BLaER1 treated with 17β-estradiol and CSF1 and Interleukin-3, amounts not matched to agents 10 nM and 100 nM (cell line): ENCODE results near the gene F2RL2.
A peak's percentile ranks its signal among the peaks of the same experiment; 100 is the strongest.

Experiments
- H3K27ac ChIP-seq, 11 experiments: shearing (Covaris generic); formaldehyde crosslinking; 2 replicates each; pipeline ENCODE4 v1.8.1; 2022
- H3K27me3 ChIP-seq, 11 experiments: shearing (Covaris generic); formaldehyde crosslinking; 2 replicates each; pipeline ENCODE4 v1.8.1; 2022
- H3K36me3 ChIP-seq, 11 experiments: shearing (Covaris generic); formaldehyde crosslinking; 2 replicates each; pipeline ENCODE4 v1.8.1; 2022
- H3K4me1 ChIP-seq, 10 experiments: shearing (Covaris generic); formaldehyde crosslinking; 2 replicates each; pipeline ENCODE4 v1.8.1; 2022
- H3K4me2 ChIP-seq, 11 experiments: shearing (Covaris generic); formaldehyde crosslinking; 2 replicates each; pipeline ENCODE4 v1.8.1; 2022
- H3K4me3 ChIP-seq, 10 experiments: shearing (Covaris generic); formaldehyde crosslinking; 2 replicates each; pipeline ENCODE4 v1.8.1; 2022
- H3K9ac ChIP-seq, 11 experiments: shearing (Covaris generic); formaldehyde crosslinking; 2 replicates each; pipeline ENCODE4 v1.8.1; 2022
- H3K9me3 ChIP-seq, 11 experiments: shearing (Covaris generic); formaldehyde crosslinking; replicated peaks in 1 of 11; 2 replicates each; pipeline ENCODE4 v1.8.1; 2022
- H4K20me1 ChIP-seq, 11 experiments: shearing (Covaris generic); formaldehyde crosslinking; 2 replicates each; pipeline ENCODE4 v1.8.1; 2022
- Cebpa-rat ChIP-seq, 11 experiments: shearing (Covaris generic); IDR thresholded peaks; 2 replicates each; pipeline ENCODE4 v1.8.1; 2022

Gene F2RL2

GRCh38 chr5:76657683-76658311 lies 34.6 kb upstream of the F2RL2 start:
- H3K27me3 ChIP-seq = no peaks in the 10 kb centered on the region
- no peak overlapping the region for H3K9ac ChIP-seq
- H3K4me2 ChIP-seq = peak overlapping the region in 2 of 11 experiments; percentile 20 to 33; a peak in 2 of 22 replicates
- H3K36me3 ChIP-seq = peaks cover 78 to 100% (median 94%) of the 10 kb centered on the region in 11 experiments
- H3K4me3 ChIP-seq = no peak overlapping the region
- TF ChIP-seq Cebpa-rat (IDR thresholded peaks at IDR 0.05) = no peak
- peaks cover 0 to 18% (median 10%) of the 10 kb centered on the region in 10 experiments; a peak in 9 of 20 replicates for H3K4me1 ChIP-seq
- H4K20me1 ChIP-seq = peaks cover 0 to 42% (median 0%) of the 10 kb centered on the region in 11 experiments; a peak in 2 of 22 replicates
- no peak overlapping the region for H3K27ac ChIP-seq
- no peaks in the 10 kb centered on the region for H3K9me3 ChIP-seq

- Histone ChIP-seq H3K27me3 (no peaks in the 10 kb centered on the region), H3K9me3 (peaks cover 0 to 4% (median 0%) of the 10 kb centered on the region in 11 experiments; a peak in 1 of 22 replicates), H3K4me3 (no peak overlapping the region), H3K4me2 (peak overlapping the region in 5 of 11 experiments; percentile 20 to 45 (median 33); a peak in 8 of 22 replicates), H3K4me1 (peaks cover 0 to 18% (median 10%) of the 10 kb centered on the region in 10 experiments; a peak in 9 of 20 replicates), H3K36me3 (peaks cover 81 to 100% (median 94%) of the 10 kb centered on the region in 11 experiments), H3K27ac (no peak overlapping the region), H3K9ac (no peak overlapping the region), H4K20me1 (peaks cover 0 to 42% (median 0%) of the 10 kb centered on the region in 11 experiments; a peak in 2 of 22 replicates)
- TF ChIP-seq Cebpa-rat (IDR thresholded peaks at IDR 0.05) = no peak
Observed at GRCh38 chr5:76657091-76657490, 33.9 kb upstream of the F2RL2 start.

GRCh38 chr5:76652809-76653414 lies 29.7 kb upstream of the F2RL2 start:
- no peak overlapping the region for H3K27ac ChIP-seq
- H3K36me3 ChIP-seq = peaks cover 82 to 100% (median 91%) of the 10 kb centered on the region in 11 experiments
- H3K9me3 ChIP-seq = peaks cover 20 to 27% (median 23%) of the 10 kb centered on the region in 11 experiments
- peaks cover 0 to 18% (median 10%) of the 10 kb centered on the region in 10 experiments; a peak in 9 of 20 replicates for H3K4me1 ChIP-seq
- no peak overlapping the region for H3K9ac ChIP-seq
- no peak overlapping the region for H3K4me2 ChIP-seq
- H4K20me1 ChIP-seq = peaks cover 0 to 38% (median 0%) of the 10 kb centered on the region in 11 experiments; a peak in 2 of 22 replicates
- no peak for TF ChIP-seq Cebpa-rat (IDR thresholded peaks at IDR 0.05)
- H3K27me3 ChIP-seq = no peaks in the 10 kb centered on the region
- no peak overlapping the region for H3K4me3 ChIP-seq

DNA sequence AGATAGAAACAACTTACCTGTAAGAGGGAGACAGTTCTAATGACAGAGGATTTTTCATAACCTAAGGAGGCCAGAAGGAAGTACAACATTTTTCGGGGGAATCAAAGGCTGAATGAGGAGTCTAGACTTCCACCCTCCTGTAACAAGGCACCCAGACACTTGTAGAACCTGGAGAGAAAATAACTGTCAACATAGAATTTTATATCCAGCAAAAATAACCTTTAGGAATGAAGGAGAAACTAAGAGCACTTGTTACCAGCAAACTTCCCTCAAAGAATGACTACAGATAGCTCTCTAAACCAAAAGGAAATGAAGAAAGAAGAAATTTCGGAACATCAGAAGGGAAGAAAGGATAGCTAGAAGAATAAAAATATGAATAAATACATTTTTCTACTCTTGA lies 25.9 kb upstream of the F2RL2 start:
- H3K36me3 ChIP-seq = peaks cover 85 to 96% (median 92%) of the 10 kb centered on the region in 11 experiments
- no peak overlapping the region for H3K9ac ChIP-seq
- 0 out of 20 replicates have a peak, but pooled peaks cover 0 to 1% (median 0%) of the 10 kb centered on the region in 10 experiments for H3K4me1 ChIP-seq
- H4K20me1 ChIP-seq = peaks cover 0 to 37% (median 0%) of the 10 kb centered on the region in 11 experiments; a peak in 2 of 22 replicates
- no peak overlapping the region for H3K27ac ChIP-seq
- no peak overlapping the region for H3K4me2 ChIP-seq
- H3K27me3 ChIP-seq = no peaks in the 10 kb centered on the region
- H3K9me3 ChIP-seq = peaks cover 33 to 49% (median 41%) of the 10 kb centered on the region in 11 experiments
- no peak for TF ChIP-seq Cebpa-rat (IDR thresholded peaks at IDR 0.05)
- no peak overlapping the region; a peak in 1 of 20 replicates for H3K4me3 ChIP-seq

DNA sequence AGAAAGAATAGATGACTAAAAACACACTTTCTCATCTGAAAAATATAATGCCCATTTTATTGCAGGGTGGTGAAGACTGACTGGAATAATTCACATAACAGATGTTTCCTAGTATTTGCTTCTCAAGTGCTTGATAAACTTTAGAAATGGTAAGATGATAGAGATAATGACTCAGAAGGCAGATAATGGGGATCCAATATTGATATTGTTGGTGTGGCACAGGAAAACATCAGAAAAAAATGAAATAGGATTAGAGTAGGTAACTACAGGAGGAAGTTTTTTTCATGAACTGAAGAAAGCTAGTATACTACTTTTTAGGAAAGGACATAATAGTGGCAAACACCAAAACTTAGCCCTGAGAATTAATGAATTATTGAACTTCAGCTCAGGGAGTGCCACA lies 20.2 kb upstream of the F2RL2 start:
- Histone ChIP-seq H3K4me2 (no peak overlapping the region), H3K27ac (no peak overlapping the region), H4K20me1 (peaks cover 0 to 43% (median 0%) of the 10 kb centered on the region in 11 experiments; a peak in 3 of 22 replicates), H3K9me3 (peaks cover 14 to 30% (median 24%) of the 10 kb centered on the region in 11 experiments), H3K27me3 (no peaks in the 10 kb centered on the region), H3K4me3 (no peak overlapping the region), H3K9ac (no peak overlapping the region), H3K36me3 (peaks cover 73 to 93% (median 84%) of the 10 kb centered on the region in 11 experiments), H3K4me1 (peaks cover 0 to 21% (median 0%) of the 10 kb centered on the region in 10 experiments; a peak in 6 of 20 replicates)
- no peak for TF ChIP-seq Cebpa-rat (IDR thresholded peaks at IDR 0.05)

DNA sequence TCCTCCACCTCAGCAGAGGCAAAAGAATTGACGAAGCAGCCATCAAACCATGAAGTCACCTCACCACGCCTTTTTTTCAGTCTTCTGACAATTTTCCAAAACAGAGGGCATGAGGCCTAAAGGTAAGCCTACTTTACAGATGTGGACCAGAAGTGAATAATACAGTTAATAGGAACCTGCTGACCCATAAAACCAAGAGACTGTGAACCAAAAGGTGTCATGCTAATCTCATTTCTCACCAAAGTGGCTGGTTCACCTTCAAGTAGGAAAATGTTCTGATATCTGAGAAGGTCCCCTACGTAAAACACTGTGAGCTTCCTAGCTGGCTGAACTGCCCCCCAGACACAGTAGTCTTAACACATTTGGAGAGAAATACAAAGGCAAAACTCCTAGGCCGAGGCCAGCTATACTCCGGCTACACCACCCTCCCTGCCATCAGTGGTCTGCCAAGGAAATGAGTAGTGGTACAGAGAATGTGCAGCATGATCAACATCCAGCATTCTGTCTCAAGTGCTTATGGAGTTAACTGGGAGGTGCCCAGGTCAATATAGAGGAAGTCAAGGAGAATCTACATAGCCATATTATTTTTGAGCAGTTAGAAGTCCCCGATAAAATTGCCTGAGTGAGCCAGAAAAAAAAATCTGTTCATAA lies 19.3 kb upstream of the F2RL2 start:
- Histone ChIP-seq H4K20me1 (peaks cover 0 to 52% (median 0%) of the 10 kb centered on the region in 11 experiments; a peak in 3 of 22 replicates), H3K27me3 (no peaks in the 10 kb centered on the region), H3K36me3 (peaks cover 69 to 93% (median 84%) of the 10 kb centered on the region in 11 experiments), H3K4me1 (peaks cover 0 to 29% (median 0%) of the 10 kb centered on the region in 10 experiments; a peak in 6 of 20 replicates), H3K4me2 (no peak overlapping the region), H3K9ac (no peak overlapping the region), H3K9me3 (peaks cover 6 to 21% (median 15%) of the 10 kb centered on the region in 11 experiments), H3K4me3 (no peak overlapping the region), H3K27ac (no peak overlapping the region)
- no peak for TF ChIP-seq Cebpa-rat (IDR thresholded peaks at IDR 0.05)

- Histone ChIP-seq H3K9ac (no peak overlapping the region), H3K4me1 (peaks cover 0 to 37% (median 0%) of the 10 kb centered on the region in 10 experiments; a peak in 6 of 20 replicates), H3K27ac (no peak overlapping the region), H3K9me3 (peaks cover 0 to 14% (median 7%) of the 10 kb centered on the region in 11 experiments; a peak in 8 of 22 replicates), H3K27me3 (no peaks in the 10 kb centered on the region), H4K20me1 (peaks cover 0 to 61% (median 0%) of the 10 kb centered on the region in 11 experiments; a peak in 3 of 22 replicates), H3K4me2 (no peak overlapping the region), H3K4me3 (no peak overlapping the region), H3K36me3 (peaks cover 70 to 93% (median 86%) of the 10 kb centered on the region in 11 experiments)
- TF ChIP-seq Cebpa-rat (IDR thresholded peaks at IDR 0.05) = no peak
Observed at GRCh38 chr5:76641514-76642120, 18.4 kb upstream of the F2RL2 start.

- Histone ChIP-seq H4K20me1 (peaks cover 0 to 87% (median 0%) of the 10 kb centered on the region in 11 experiments; a peak in 3 of 22 replicates), H3K27ac (peak overlapping the region in 2 of 11 experiments; percentile 18 to 43; a peak in 3 of 22 replicates), H3K4me2 (peak overlapping the region in 3 of 11 experiments; percentile 34 to 70 (median 45); a peak in 5 of 22 replicates), H3K9ac (no peak overlapping the region), H3K4me1 (peaks cover 0 to 37% (median 0%) of the 10 kb centered on the region in 10 experiments; a peak in 6 of 20 replicates), H3K9me3 (no peaks in the 10 kb centered on the region), H3K36me3 (peaks cover 72 to 97% (median 89%) of the 10 kb centered on the region in 11 experiments), H3K27me3 (no peaks in the 10 kb centered on the region), H3K4me3 (no peak overlapping the region)
- no peak for TF ChIP-seq Cebpa-rat (IDR thresholded peaks at IDR 0.05)
Observed at GRCh38 chr5:76638479-76638878, 15.3 kb upstream of the F2RL2 start.
